ENCODE results near the gene PPP2R2B.

DNA sequence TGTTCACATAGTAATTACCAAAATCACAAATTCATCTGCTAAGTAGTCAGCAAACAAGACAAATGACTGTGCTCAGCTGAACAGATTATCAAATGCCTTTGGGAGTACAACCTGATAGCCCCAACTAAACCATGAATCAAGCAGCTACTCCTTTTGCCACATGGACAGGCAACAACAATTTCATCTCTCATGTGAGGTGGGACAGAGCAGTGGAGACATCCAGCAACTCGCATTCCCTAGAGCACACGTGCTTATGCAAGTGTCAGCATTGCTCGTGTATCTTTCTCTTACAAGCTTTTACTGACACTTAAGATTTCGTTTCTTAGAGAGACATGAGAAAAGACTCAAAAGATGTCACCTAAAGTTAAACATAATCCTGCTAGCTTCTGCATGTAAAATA lies 42.7 kb upstream of the PPP2R2B start:
- TF ChIP-seq ZNF384 (IDR thresholded peaks at IDR 0.05) (no peak), SUZ12 (IDR thresholded peaks at IDR 0.05) (no peak), FOXA1 (IDR thresholded peaks at IDR 0.05) (no peak), TARDBP (IDR thresholded peaks at IDR 0.05) (no peak), L3MBTL2 (conservative IDR thresholded peaks at IDR 0.05) (no peak), HDGF (IDR thresholded peaks at IDR 0.05; ENCODE audit: borderline replicate concordance) (no peak), NFRKB (IDR thresholded peaks at IDR 0.05) (no peak), BHLHE40 (IDR thresholded peaks at IDR 0.05; ENCODE audit: borderline replicate concordance) (no peak)
